Epithelial cell of proximal tubule (primary cell): ENCODE measurements around the gene TBCEL. TPM values are rescaled to one million over a fixed set of nuclear protein-coding genes. Genes with fewer than 3 reads are reported as not detected.

Experiments
- DNase-seq: peaks from one replicate; pipeline ENCODE4 v3.0.0-alpha.2; 2011; ENCODE audit warnings: low read depth
- H3K4me3 ChIP-seq: 2 replicates; pipeline ENCODE4 v1.5.1; 2011; ENCODE audit warnings: low read depth, mild to moderate bottlenecking, low read length
- CTCF ChIP-seq: conservative IDR thresholded peaks from 2 replicates; pipeline ENCODE4 v1.5.1; 2012; ENCODE audit warnings: low read depth, mild to moderate bottlenecking, low read length
- total RNA-seq: library from RNA; depleted of rRNA; stranded (reverse); fragments of >200 nt; gene quantifications from 2 replicates; pipeline ENCODE4 v1.2.3, GENCODE V29; 2015

TBCEL gene
- total RNA-seq, 1 donor from 2014 or later, result 6.1 TPM

- no peak for TF ChIP-seq CTCF
- DNase-seq, result no peak
- H3K4me3 ChIP-seq, result no peak overlapping the region
These were observed 11.4 kb downstream of the TBCEL start for GRCh38 chr11:121035169-121035755.

- no peak overlapping the region for H3K4me3 ChIP-seq
- TF ChIP-seq CTCF, result no peak
- no peak for DNase-seq
These were observed 11.9 kb downstream of the TBCEL start for GRCh38 chr11:121035780-121036179.

- no peak overlapping the region for H3K4me3 ChIP-seq
- DNase-seq, result no peak
- TF ChIP-seq CTCF, result no peak
These were observed 13.1 kb downstream of the TBCEL start for GRCh38 chr11:121037016-121037415.

GRCh38 chr11:121038648-121039409 lies 14.9 kb downstream of the TBCEL start:
- H3K4me3 ChIP-seq, result no peak overlapping the region

GRCh38 chr11:121039971-121040613 lies 16.2 kb downstream of the TBCEL start:
- no peak for TF ChIP-seq CTCF
- no peak for DNase-seq
- H3K4me3 ChIP-seq, result no peak overlapping the region

More at GRCh38 chr11:121038648-121039409, 14.9 kb downstream of the TBCEL start:
- no peak for DNase-seq
- TF ChIP-seq CTCF, result no peak

GRCh38 chr11:121040614-121041002 lies 16.7 kb downstream of the TBCEL start:
- H3K4me3 ChIP-seq, result no peak overlapping the region
- no peak for DNase-seq
- TF ChIP-seq CTCF, result no peak

- no peak overlapping the region for H3K4me3 ChIP-seq
- DNase-seq, result no peak
- TF ChIP-seq CTCF, result no peak
These were observed 17.2 kb downstream of the TBCEL start for GRCh38 chr11:121041072-121041471.
